Measurements from ENCODE around the gene ANKH.

DNA sequence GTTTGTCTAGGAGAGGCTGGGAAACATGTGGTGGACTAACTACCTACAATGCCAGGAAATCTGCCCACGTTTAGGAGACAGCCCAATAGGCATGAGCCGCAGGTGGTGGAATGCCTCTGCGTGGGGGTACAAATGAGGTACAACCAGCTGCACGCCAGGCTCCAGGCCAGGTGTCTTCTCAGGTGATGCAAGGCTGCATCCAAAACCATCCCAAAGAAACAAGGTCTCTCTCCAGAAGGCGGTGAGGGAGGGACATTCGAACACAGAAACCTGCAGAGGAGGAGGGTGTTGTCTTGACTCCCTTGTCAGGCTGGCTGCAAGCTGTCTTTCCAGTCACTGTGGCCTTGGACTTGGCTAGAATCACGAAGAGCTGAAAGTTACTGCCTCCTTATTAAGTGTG is 11.6 kb downstream of the ANKH start:
- TF ChIP-seq, protein P1, sequence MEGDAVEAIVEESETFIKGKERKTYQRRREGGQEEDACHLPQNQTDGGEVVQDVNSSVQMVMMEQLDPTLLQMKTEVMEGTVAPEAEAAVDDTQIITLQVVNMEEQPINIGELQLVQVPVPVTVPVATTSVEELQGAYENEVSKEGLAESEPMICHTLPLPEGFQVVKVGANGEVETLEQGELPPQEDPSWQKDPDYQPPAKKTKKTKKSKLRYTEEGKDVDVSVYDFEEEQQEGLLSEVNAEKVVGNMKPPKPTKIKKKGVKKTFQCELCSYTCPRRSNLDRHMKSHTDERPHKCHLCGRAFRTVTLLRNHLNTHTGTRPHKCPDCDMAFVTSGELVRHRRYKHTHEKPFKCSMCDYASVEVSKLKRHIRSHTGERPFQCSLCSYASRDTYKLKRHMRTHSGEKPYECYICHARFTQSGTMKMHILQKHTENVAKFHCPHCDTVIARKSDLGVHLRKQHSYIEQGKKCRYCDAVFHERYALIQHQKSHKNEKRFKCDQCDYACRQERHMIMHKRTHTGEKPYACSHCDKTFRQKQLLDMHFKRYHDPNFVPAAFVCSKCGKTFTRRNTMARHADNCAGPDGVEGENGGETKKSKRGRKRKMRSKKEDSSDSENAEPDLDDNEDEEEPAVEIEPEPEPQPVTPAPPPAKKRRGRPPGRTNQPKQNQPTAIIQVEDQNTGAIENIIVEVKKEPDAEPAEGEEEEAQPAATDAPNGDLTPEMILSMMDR (IDR thresholded peaks at IDR 0.05): no peak
- no peak for TF ChIP-seq POLR2A (IDR thresholded peaks at IDR 0.05)
